Measurements from ENCODE around the gene P2RX3. TPM values are rescaled to one million over a fixed set of nuclear protein-coding genes. Genes with fewer than 3 reads are reported as not detected.

P2RX3 gene
- total RNA-seq, 1 donor from 2014 or later, result not detected

GRCh38 chr11:57314221-57314973, 23.8 kb upstream of the P2RX3 start:
- Histone ChIP-seq H3K36me3 (peaks cover 79% of the 10 kb centered on the region), H3K27me3 (ENCODE audit: low read depth) (no peaks in the 10 kb centered on the region), H3K4me1 (peaks cover 83% of the 10 kb centered on the region), H3K4me3 (no peak overlapping the region), H3K27ac (no peak overlapping the region), H3K9me3 (no peaks in the 10 kb centered on the region)
- intact Hi-C loops (cut with DNase I), result no loop called here
- DNase-seq, result no peak
- no peak for ATAC-seq
- TF ChIP-seq CTCF (IDR thresholded peaks at IDR 0.05), result no peak

- Histone ChIP-seq H3K36me3 (peaks cover 79% of the 10 kb centered on the region), H3K4me3 (no peak overlapping the region), H3K27me3 (ENCODE audit: low read depth) (no peaks in the 10 kb centered on the region), H3K9me3 (no peaks in the 10 kb centered on the region), H3K27ac (peak overlapping the region; percentile 36), H3K4me1 (peaks cover 83% of the 10 kb centered on the region)
- TF ChIP-seq CTCF (IDR thresholded peaks at IDR 0.05), result no peak
- ATAC-seq, result no peak
- intact Hi-C loops (cut with DNase I), result no loop called here
- no peak for DNase-seq
Measured at GRCh38 chr11:57315491-57315890, 22.7 kb upstream of the P2RX3 start.

GRCh38 chr11:57316017-57316416, 22.1 kb upstream of the P2RX3 start:
- Histone ChIP-seq H3K9me3 (no peaks in the 10 kb centered on the region), H3K27ac (peak overlapping the region; percentile 36), H3K36me3 (peaks cover 80% of the 10 kb centered on the region), H3K27me3 (ENCODE audit: low read depth) (no peaks in the 10 kb centered on the region), H3K4me1 (peaks cover 83% of the 10 kb centered on the region), H3K4me3 (no peak overlapping the region)
- no peak for ATAC-seq
- DNase-seq, result no peak
- no peak for TF ChIP-seq CTCF (IDR thresholded peaks at IDR 0.05)
- intact Hi-C loops (cut with DNase I), result no loop called here

- peaks cover 70% of the 10 kb centered on the region for H3K36me3 ChIP-seq
- H3K4me1 ChIP-seq, result peaks cover 78% of the 10 kb centered on the region
- intact Hi-C loops (cut with DNase I), result no loop called here
- DNase-seq, result no peak
- no peaks in the 10 kb centered on the region for H3K27me3 ChIP-seq (ENCODE audit: low read depth)
- H3K27ac ChIP-seq, result peak overlapping the region; percentile 42
- H3K9me3 ChIP-seq, result no peaks in the 10 kb centered on the region
- no peak for TF ChIP-seq CTCF (IDR thresholded peaks at IDR 0.05)
- peak overlapping the region; percentile 3 for H3K4me3 ChIP-seq
- no peak for ATAC-seq
Measured at GRCh38 chr11:57318178-57318577, 20.0 kb upstream of the P2RX3 start.

- no peaks in the 10 kb centered on the region for H3K9me3 ChIP-seq
- no peak for TF ChIP-seq CTCF (IDR thresholded peaks at IDR 0.05)
- no peaks in the 10 kb centered on the region for H3K27me3 ChIP-seq (ENCODE audit: low read depth)
- H3K36me3 ChIP-seq, result peaks cover 50% of the 10 kb centered on the region
- peaks cover 81% of the 10 kb centered on the region for H3K4me1 ChIP-seq
- no peak overlapping the region for H3K27ac ChIP-seq
- ATAC-seq (no peak), DNase-seq (no peak)
- intact Hi-C loops (cut with DNase I), result no loop called here
- peak overlapping the region; percentile 12 for H3K4me3 ChIP-seq
Measured at GRCh38 chr11:57320067-57320718, 18.0 kb upstream of the P2RX3 start.
